Uterus (tissue), 2 donors: ENCODE measurements around the gene PID1.

Experiments
- POLR2A ChIP-seq, 2 donors: fragments of 450-650 bp; IDR thresholded peaks; one replicate each; pipeline ENCODE4 v1.6.1; 2016; ENCODE audit warnings: antibody characterized with exemption in 2 of 2, mild to moderate bottlenecking in 1 of 2, moderate library complexity in 1 of 2
- TF ChIP-seq, protein P1 (sequence below), 4 experiments: fragments of 200-600 bp in 2 of 4; fragments of 450-650 bp in 2 of 4; sonication (generic) in 2 of 4; IDR thresholded peaks; one replicate each; pipeline ENCODE4 v1.5.1; 2016 to 2019; ENCODE audit warnings: antibody characterized with exemption in 4 of 4, mild to moderate bottlenecking in 2 of 4, moderate library complexity in 1 of 4

- TF ChIP-seq, protein P1, sequence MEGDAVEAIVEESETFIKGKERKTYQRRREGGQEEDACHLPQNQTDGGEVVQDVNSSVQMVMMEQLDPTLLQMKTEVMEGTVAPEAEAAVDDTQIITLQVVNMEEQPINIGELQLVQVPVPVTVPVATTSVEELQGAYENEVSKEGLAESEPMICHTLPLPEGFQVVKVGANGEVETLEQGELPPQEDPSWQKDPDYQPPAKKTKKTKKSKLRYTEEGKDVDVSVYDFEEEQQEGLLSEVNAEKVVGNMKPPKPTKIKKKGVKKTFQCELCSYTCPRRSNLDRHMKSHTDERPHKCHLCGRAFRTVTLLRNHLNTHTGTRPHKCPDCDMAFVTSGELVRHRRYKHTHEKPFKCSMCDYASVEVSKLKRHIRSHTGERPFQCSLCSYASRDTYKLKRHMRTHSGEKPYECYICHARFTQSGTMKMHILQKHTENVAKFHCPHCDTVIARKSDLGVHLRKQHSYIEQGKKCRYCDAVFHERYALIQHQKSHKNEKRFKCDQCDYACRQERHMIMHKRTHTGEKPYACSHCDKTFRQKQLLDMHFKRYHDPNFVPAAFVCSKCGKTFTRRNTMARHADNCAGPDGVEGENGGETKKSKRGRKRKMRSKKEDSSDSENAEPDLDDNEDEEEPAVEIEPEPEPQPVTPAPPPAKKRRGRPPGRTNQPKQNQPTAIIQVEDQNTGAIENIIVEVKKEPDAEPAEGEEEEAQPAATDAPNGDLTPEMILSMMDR (IDR thresholded peaks at IDR 0.05), result no peak
- TF ChIP-seq POLR2A (IDR thresholded peaks at IDR 0.05), result no peak
Observed at GRCh38 chr2:229163893-229164292, 107.2 kb downstream of the PID1 start.
